Vagina (tissue), 2 donors: Measurements from ENCODE around the gene DUSP23.

Experiments
- CTCF ChIP-seq, 3 experiments: fragments of 450-650 bp in 2 of 3; fragments of 200-600 bp in 1 of 3; sonication (generic) in 1 of 3; IDR thresholded peaks; one replicate each; pipeline ENCODE4 v1.5.1; 2017 to 2019; ENCODE audit warnings: antibody characterized with exemption in 3 of 3, mild to moderate bottlenecking in 2 of 3, moderate library complexity in 2 of 3
- POLR2A ChIP-seq, 2 donors: fragments of 450-650 bp; IDR thresholded peaks; one replicate each; pipeline ENCODE4 v1.6.1; 2017; ENCODE audit warnings: antibody characterized with exemption in 2 of 2, mild to moderate bottlenecking in 2 of 2, moderate library complexity in 2 of 2
- POLR2AphosphoS5 ChIP-seq, 2 donors: sonication (generic); formaldehyde crosslinking; IDR thresholded peaks; one replicate each; pipeline ENCODE4 v1.9.0; 2017; ENCODE audit warnings: antibody characterized with exemption in 2 of 2, mild to moderate bottlenecking in 2 of 2, low read depth in 1 of 2; ENCODE audit not compliant: insufficient read depth in 1 of 2

DNA sequence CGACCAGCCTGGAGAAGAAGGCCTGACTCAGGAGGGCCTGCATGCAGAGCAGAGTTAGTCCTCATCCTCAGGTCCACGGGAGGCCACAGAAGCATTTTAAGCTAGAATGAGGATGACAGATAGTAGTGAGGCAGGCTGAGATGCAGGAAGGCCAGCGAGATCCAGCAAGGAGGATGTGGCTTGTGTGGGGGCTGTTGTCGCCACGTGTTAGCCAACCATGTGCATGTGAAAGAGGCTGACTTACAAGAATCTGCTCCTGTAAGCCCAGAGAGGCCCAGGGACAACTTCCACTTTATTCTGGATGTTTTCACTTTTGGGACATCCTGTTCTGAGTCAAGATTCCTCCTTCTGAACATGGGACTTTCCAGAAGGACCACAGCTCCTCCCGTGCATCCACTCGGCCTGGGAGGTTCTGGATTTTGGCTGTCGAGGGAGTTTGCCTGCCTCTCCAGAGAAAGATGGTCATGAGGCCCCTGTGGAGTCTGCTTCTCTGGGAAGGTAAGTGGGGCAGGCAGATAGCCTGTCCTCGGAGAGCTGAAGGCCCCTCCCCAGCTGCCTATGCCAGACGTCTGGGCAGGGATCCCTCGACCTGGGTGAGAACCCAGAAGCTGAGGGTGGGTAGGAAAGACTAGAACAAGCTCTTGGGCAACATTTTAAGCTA is 45.8 kb downstream of the DUSP23 start, which contains the start of gene SLAMF8:
- no peak for TF ChIP-seq CTCF (IDR thresholded peaks at IDR 0.05)
- TF ChIP-seq POLR2A (IDR thresholded peaks at IDR 0.05), result no peak
- no peak for TF ChIP-seq POLR2AphosphoS5 (IDR thresholded peaks at IDR 0.05; ENCODE audit: insufficient read depth in 1 of 2, low read depth in 1 of 2)
